GM10266 (cell line): Measurements from ENCODE around the gene CCDC28B.
A peak's percentile ranks its signal among the peaks of the same experiment; 100 is the strongest.

Experiments used
- DNase-seq: peaks from one replicate; pipeline ENCODE4 v3.0.0; 2012; ENCODE audit errors: extremely low spot score
- TF ChIP-seq, protein P1 (sequence below): IDR thresholded peaks from 2 replicates; pipeline ENCODE4 v1.5.1; 2012; ENCODE audit warnings: mild to moderate bottlenecking, low read depth; ENCODE audit not compliant: control insufficient read depth, insufficient read depth; ENCODE audit errors: missing control alignments

Gene CCDC28B

DNA sequence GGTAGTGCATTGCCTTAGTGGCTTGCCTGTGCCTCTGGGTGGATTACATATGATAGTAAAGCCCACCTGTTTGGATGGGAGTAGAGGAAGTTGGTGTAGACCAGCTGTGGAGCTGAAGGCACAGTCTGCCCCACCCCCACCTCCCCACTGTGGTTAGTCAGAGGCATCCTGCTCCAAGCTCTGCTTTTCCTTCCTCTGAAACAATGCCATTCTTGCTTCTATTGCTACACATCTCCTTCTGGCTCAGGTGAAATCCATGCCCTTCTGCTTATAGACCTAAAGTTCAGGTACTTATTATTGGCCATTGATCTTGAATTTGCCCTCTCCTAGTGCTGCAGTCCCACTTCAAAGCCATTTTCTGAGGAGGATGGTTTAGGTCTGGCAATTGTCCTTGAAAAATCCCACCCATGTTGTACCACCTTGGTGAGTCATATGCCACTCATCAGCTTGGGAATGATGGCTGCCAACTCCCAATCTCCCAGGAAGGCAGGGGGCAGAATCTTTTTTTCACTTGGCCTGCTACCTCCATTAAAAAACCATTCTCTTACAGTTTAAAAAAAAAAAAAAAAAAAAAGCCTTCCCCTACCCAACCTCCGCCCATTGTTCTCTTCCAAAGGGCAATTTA, 27.7 kb upstream of the CCDC28B start:
- TF ChIP-seq, protein P1, sequence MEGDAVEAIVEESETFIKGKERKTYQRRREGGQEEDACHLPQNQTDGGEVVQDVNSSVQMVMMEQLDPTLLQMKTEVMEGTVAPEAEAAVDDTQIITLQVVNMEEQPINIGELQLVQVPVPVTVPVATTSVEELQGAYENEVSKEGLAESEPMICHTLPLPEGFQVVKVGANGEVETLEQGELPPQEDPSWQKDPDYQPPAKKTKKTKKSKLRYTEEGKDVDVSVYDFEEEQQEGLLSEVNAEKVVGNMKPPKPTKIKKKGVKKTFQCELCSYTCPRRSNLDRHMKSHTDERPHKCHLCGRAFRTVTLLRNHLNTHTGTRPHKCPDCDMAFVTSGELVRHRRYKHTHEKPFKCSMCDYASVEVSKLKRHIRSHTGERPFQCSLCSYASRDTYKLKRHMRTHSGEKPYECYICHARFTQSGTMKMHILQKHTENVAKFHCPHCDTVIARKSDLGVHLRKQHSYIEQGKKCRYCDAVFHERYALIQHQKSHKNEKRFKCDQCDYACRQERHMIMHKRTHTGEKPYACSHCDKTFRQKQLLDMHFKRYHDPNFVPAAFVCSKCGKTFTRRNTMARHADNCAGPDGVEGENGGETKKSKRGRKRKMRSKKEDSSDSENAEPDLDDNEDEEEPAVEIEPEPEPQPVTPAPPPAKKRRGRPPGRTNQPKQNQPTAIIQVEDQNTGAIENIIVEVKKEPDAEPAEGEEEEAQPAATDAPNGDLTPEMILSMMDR: no peak
- DNase-seq: no peak

DNA sequence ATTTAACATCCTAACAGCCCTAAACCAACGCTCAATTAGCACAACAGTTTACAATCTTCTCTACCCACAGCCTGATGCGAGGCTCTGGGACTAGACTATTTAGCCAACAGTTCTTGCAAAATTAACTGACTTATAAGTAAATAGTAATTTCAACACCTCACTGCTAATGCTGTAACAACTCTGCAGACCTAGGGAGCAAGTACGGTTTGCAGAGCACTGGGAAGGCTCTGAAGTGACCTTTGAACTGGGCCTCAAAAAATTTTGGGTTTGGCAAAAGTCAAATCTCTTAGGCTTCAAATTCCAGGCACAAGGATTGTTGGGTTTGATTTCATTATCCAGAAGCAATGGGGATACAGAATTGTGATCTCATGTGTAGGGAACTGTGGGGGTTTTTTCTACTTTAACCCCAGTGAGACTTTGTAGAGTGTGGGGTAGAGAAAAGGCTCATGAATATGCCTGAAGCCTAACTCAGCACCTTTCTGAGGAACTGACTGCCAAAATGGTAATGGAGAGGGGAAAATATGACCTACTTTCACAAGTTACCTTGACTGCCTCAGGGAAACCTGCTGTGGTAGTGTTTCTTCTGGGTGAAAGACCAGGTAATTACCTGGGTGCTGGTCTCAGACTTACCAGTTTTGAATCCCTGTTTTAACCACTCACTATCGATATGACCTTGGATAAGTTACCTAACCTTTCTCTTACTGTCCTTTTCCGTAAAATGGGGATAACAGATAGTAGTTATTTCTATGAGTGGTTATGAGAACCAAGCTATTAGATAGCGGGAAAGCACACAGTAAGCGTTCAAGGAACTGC, 21.8 kb upstream of the CCDC28B start:
- TF ChIP-seq, protein P1: no peak
- DNase-seq: no peak

DNA sequence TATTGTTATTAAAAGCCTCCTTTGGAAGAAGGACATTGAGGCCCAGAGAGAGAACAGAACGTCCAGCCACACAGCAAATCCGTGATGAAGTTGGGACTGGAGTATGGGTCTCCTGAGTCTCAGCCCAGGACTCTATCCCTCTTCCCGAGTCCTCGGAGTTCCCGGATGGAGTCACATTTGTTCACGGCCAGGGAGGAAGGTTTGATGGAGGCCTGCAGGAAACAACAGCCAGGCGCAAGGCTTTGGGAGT, 21.3 kb upstream of the CCDC28B start:
- no peak for DNase-seq
- TF ChIP-seq, protein P1: no peak

DNA sequence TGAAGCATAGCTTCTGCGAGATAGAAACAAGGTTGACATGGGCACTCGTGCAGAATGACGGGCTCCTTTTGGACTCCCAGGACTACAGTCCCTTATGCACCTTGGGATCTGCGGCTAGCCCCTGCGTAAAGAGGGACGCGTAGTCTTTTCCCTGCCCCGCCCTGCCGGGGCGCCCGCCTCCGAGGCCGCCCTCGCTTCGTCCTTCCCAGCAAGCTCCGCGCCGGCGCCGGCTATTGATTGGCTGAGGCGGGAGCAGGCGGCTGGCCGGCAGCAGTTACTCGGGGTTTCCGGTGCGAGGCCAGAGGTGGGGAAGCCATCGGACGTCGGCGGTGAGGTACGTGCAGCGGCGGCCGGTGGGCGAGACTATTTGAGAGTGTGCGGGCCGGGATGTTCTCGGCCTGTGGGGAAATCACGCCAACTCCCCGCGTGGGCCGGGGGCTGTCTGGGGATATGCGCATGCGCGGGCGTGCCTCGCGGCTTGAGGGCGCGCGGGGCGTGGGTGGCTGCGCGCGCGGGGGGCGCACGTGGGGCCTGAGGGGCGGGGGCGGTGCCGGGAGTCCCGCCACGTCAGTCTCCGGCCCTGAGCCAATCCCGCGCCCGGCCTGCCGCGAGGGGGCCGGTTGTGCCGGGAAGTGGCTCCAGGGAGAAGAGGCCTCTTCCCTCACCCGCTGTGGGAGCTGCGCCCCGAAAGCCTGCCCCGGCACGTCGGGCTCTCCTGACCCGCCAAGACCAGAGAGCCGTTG, 20.8 kb upstream of the CCDC28B start, which contains the start of gene TXLNA:
Gene TXLNA (plus strand): TSS at position 233 of the 743 bp plus-strand sequence. CDS start 671 bp downstream, outside the sequence.
- TF ChIP-seq, protein P1: no peak
- peak; percentile 97 for DNase-seq

DNA sequence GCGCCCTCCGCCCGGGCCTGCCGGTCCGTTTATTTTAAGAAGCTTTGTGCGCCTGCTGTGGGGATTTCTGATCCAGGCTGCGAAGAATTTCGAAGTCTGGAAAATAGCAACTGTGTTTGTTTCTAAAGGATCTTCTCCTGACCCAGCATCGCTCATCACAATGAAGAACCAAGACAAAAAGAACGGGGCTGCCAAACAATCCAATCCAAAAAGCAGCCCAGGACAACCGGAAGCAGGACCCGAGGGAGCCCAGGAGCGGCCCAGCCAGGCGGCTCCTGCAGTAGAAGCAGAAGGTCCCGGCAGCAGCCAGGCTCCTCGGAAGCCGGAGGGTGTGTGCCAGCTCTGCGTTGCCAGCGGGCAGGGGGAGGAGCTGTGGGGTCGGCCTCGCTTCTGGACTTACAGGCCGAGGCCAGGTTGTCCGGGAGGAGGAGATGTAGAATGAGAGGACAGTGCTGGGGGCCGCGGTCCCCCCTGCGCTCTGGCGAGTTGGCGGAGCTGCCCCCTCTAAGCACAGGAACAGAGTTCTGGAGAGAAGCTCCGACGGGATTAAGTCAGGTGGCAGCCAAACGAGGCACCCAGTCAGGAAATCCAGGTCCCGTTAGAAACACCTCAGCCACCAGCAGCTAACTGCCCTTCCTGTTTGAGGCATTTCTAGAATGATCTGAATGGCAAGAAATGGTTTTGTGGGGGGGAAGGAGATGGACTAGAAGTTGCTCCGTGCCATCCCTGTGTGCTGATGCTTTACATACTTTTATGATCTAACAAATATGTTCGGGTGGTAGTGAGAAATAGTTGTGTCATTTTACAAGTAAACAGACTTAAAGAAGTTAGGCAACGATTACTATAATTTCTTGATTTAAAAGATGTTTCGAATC, 20.0 kb upstream of the CCDC28B start:
- TF ChIP-seq, protein P1: no peak
- peak; percentile 41 for DNase-seq

DNA sequence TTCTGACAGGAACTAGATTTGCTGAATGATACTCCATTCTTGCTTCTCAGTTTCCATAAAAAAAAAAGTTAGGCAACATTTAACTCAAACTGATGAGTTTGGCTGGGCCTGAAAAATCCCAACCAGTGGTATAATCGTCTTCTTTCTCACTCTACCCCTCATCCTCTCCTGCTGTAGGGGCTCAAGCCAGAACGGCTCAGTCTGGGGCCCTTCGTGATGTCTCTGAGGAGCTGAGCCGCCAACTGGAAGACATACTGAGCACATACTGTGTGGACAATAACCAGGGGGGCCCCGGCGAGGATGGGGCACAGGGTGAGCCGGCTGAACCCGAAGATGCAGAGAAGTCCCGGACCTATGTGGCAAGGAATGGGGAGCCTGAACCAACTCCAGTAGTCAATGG, 19.3 kb upstream of the CCDC28B start:
- no peak for DNase-seq
- TF ChIP-seq, protein P1: no peak
